TTC549 (cell line): ENCODE measurements around the gene CAMK2N2.
A peak's percentile ranks its signal among the peaks of the same experiment; 100 is the strongest.
"Not testable (repeated sequence)": the region's sequence is repeated elsewhere in the genome, so short reads cannot be mapped to it uniquely, and the experiment has no call there.

Source experiments
- FAIRE-seq: peaks from 2 replicates; lab custom pipeline; 2012; peaks lifted over from hg19 to GRCh38; lab: Jason Lieb, UNC

CAMK2N2 gene

DNA sequence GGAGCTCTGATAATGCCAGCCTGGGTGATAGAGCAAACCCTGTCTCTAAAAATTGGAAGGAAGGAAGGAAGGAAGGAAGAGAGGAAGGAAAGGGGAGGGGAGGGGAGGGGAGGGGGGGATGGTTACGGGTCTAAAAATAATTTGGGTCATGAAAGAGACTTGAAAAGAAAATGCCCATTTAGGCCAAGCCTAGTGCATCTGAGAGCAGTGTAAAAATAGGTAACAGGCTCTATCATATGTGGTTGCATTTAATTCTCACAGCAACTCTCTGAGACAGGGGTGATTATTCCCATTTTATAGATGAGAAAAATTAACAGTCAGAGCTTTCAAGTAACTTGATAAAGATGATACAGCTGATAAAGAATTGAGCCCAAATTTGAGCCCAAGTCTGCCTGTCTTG lies 10.9 kb upstream of the CAMK2N2 start:
- FAIRE-seq = no peak

DNA sequence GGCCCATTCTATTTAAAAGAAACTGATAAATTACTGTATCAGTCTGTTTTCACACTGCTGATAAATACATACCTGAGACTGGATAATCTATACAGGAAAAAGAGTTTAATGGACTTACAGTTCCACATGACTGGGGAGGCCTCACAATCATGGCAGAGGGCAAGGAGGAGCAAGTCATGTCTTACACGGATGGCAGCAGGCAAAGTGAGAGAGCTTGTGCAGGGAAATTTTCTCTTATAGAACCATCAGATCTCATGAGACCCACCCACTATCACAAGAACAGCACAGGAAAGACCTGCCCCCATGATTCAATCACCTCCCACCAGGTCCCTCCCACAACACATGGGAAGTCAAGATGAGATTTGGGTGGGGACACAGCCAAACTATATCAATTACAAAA lies 5.9 kb upstream of the CAMK2N2 start:
- not testable (repeated sequence) for FAIRE-seq

DNA sequence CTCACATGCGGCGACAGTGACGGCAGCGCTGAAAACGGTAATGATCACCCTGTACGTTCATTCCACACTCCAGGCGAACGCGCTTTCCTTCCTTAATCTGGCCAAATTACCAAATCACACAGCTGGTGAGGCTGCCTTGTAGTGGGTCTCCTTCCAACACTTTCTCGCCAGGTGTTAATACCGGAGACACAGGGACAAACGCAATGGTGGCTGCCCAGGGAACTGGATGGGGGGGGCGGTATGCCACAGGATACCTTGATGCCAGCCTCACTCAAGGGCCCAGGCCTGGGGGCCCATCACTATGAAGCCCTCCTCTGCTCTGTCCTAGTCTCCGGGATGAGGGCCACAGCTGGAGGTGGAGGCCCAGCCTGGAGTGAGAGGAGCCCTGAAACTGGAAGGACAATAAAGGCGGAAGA lies 1.4 kb upstream of the CAMK2N2 start:
- no peak for FAIRE-seq

DNA sequence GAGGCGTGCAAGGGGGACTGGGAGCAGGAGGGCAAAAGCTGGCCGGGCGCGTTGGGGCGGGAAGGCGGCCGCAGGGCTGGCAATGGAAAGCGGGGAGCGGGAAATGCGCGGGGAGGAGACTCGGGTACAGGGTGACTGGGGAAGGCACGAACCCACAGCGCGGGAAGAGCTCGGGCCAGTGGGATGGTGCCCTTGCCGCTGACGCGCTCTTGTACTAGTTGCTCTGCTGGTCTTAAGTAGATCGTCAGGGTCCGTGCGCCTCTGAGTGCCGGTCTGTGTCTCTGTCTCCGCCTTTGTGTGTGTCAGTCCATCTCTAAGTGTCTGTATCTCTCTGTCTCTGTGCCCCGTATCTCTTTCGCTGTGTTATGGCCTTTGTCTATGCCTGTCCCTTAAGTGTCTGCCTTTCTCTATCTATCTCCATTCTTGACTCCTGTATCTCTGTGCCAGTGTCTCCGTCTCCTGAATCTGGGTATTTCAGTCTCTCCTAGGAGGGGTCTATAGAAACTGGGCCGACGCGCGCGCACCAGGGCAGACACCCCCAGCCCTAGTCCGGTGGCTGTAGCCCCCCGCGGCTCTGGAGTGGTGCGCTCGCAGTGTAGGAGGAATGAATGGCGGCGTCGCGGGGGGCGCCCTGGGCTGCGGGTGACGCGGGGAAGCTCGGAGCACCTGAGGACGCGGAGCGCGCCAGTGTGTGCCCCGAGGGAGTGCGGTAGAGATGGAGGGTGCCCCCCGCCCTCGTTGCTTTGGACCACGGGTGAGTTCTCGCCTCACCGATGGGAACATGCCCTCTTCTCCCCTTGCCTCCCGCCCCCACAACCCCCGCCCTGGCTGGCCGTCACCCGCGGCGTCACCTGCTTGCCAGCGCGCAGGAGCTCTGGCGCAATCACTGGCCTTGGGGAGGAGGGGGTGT lies 756 bp upstream of the CAMK2N2 start:
- no peak for FAIRE-seq

DNA sequence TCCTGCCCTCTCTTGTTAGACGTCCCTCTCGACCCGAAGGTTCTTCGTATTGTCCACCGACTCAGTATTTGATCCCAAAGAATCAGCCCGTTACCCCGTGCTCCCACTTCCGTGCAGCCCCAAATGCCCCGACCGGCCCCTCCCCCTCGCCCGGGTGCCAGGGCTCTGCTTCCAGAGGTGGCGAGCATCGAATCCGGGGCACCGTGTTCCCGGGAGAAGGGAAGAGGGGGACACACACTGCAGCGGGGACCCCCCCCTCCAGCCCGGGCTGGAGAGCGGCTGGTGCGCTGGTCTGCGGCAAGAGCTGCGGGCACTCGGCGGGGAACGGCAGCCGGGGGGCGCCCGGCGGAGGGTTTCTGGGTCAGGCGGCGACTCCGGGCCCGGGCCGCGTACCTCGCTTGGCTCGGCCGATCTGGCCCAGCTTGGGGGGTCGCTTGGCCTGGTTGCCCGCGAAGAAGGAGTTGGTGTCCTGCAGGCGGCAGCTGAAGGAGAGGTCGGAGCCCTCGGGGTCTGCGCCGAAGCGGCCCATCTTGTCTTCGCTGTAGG lies 556 bp downstream of the CAMK2N2 start:
- FAIRE-seq = no peak

DNA sequence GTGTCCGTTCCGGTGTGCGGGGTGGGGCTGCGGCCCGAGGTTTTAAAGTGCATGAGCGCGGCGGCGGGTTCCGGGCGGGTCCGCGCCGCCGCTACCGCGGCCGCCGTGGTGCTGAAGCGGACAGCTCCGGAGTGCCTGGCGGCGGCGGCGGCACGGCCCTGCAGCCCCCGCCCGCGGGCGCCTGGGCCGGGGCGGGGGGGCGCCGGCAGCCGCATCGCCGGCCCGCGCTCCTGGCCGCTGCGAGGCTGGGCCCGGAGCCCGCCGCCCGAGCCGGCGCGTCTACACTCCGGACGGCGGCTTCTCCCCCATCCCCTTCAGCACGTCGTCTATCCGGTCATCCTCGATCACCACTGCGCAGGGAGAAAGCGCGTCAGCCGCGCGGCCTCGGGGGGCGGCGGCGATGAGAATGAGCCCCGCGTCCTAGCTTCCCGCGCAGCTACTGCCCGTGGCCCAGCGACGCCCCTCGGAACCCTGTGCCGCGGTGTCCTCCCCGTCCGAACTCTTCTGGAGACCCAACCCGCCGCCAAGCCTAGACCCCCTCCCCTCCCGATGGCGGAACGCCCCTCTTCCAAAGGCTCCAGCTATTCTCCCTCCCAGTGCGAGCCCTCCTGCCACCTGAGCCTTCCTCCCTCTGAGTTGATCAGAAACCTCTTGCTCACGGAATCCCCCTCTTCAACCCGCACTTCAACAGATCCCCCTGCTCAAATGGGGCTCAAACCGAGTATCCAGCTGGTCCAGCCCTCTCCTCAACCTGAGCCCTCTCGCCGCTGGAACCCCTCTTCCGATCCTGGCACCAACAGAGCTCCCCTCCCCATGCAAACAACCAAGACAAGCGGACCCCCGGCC lies 1.3 kb downstream of the CAMK2N2 start:
- FAIRE-seq = no peak

DNA sequence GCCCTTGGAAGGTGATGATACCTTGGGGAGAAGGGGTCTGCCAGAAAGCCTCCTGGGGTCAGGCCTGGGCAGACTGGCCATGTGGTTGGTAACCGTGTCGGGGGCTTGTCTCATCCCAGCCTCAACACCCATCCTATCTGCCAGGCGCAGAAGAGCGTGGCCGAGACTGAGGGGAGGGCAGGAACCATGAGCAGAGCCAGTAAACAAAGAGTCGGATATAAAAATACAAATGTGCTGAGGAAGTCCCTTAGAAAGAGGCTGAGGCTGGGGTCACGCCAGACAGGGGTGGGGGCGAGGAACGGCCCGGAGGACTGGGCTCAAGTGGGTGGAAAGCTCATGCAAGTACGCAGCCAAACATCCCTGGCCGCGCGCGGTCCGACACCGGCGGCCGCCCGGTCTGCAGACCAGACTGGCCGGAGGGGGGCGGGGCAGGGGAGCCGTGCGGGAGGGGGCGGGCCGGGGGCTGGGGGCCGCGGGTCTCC lies 1.9 kb downstream of the CAMK2N2 start:
- no peak for FAIRE-seq

DNA sequence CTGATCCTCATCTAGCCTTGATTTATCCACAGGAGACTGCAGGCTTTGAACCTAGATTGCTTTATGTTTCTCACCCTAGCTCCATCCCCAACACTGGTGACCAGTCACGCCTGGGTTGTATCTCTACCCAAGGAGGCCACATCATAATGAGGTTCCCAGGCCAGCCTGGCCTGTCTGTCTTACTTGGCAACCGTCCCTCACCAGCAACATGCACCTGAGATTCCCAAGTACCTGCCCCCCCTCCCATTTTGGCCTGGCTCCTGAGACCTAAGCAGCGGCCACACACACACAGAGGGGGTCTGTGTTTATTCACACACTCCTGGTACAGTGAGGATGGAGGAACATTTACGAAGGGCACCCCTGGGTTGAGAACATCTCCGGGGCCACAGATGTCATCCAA lies 2.4 kb downstream of the CAMK2N2 start:
- FAIRE-seq = no peak

DNA sequence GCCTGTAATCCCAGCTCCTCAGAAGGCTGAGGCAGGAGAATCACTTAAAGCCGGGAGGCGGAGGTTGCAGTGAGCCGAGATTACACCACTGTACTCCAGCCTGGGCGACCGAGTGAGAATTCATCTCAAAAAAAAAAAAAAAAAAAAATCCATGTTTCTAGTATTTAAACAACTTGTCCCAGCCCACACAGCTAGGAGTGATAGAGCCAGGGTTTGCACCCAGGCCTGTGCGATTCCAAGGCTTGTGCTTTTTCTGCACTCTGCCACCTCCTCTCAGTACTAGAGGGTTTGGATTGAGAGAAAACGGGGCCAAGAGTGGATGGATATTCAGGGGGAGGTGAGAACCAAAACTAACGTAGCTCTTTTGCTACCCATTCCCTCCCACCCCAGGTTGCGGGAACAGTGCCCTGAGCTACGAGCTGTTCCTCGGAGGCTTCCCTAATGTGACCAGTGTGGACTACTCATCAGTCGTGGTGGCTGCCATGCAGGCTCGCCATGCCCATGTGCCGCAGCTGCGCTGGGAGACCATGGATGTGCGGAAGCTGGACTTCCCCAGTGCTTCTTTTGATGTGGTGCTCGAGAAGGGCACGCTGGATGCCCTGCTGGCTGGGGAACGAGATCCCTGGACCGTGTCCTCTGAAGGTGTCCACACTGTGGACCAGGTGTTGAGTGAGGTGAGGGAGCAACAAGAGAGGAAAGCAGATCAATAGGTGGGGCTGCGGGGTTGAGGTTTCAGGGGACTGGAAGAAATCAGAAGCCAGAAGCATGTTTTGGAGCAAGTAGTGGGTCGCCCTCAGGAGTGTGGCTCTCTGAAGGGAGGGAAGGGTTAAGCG lies 4.1 kb downstream of the CAMK2N2 start:
- no peak for FAIRE-seq

DNA sequence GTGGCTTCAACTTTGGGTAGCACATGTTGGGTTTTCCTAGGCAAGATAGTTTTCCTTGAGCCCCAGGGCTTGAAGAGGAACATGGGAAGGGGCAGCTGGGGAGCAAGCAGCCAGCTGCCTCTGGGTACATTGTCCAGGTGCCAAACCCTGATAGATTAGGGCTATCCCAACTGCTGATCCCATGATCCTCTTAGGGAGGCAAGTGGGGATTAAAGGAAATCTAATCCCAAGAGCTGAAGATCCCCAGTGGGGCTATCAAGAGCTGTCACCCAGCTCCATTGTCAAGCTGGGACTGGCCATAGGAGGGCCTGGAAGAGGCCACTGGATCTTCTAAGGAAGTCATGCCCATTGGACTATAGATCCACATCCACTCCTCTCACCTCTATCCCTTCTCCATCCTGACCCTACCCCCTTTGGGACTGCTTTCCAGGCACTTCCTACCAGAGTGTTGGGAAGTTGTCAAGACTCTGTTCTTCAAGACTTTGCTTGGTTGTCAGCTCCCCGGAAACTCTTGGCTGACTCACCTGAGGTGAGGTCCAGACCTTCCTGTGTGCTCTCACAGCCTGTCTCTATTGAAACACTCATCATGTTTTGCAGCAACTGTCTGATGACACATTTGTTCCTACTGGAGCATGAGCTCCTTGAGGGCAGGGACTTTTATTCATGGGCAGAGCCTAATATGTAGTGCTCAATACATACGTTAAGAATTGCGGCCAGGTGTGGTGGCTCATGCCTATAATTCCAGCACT lies 5.9 kb downstream of the CAMK2N2 start:
- no peak for FAIRE-seq

DNA sequence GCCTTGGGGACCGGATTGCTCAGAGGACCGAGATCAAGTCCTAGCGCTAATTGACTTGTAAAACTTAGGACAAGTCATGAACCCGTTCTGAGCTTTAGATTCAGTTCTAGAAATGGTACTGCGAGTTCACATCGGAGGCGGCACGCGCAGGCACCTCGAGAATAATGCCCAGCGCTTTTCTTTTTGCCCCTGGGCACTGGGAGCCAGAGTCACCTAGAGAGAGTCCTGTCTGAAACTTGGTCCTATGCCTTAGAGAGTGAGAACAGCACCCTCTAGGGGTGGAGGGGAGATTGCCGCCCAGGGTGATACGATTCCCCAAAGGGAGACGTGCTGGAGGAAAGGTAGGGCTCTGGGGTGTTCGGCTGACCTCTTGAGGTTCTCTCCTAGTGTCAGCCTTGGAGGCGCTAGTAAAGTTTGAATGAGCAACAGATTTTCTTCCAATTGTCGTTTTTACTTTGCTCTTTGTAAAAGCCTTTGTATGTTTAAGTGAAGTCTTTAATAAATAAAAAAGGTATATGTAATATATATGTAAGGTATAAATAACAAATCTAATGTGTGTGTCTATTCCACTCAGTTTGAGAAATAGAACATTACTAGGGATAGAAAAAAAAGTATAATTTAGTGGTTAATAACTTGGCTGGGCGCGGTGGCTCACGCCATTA lies 11.1 kb downstream of the CAMK2N2 start:
- FAIRE-seq = no peak

DNA sequence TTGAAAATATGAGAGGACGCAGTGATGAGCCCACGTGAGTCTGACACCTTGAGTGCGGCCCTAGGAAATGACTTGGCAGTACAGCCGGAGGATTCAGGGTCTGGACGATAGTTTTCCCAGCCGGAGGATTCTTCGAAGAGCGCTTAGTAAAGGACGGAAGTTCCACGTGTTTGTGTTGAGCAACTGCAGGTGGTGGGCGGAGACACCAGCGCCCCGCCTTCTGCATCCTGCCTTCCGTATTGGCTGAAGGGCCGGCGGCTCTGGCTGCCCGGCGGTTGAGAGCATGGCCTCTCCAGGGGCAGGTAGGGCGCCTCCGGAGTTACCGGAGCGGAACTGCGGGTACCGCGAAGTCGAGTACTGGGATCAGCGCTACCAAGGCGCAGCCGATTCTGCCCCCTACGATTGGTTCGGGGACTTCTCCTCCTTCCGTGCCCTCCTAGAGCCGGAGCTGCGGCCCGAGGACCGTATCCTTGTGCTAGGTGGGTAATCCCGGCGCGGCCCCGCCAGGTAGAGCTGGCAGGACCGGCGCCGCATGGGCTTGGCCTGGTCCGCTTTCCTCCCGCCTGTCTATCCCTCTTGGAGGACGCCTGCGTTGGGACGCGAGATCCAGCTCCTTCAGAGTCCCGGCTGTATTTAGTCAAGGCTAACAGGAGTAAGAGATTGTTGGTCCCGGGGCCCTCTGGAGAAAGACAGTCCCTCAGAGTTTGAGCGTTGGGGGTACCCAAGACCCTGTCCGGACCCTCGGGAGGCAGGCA lies 11.8 kb downstream of the CAMK2N2 start, which contains the start of gene EEF1AKMT4:
Gene EEF1AKMT4 (plus strand): TSS at position 261 of the 755 bp plus-strand sequence. CDS start 23 bp downstream, at position 284.
- peak; percentile 58 for FAIRE-seq

DNA sequence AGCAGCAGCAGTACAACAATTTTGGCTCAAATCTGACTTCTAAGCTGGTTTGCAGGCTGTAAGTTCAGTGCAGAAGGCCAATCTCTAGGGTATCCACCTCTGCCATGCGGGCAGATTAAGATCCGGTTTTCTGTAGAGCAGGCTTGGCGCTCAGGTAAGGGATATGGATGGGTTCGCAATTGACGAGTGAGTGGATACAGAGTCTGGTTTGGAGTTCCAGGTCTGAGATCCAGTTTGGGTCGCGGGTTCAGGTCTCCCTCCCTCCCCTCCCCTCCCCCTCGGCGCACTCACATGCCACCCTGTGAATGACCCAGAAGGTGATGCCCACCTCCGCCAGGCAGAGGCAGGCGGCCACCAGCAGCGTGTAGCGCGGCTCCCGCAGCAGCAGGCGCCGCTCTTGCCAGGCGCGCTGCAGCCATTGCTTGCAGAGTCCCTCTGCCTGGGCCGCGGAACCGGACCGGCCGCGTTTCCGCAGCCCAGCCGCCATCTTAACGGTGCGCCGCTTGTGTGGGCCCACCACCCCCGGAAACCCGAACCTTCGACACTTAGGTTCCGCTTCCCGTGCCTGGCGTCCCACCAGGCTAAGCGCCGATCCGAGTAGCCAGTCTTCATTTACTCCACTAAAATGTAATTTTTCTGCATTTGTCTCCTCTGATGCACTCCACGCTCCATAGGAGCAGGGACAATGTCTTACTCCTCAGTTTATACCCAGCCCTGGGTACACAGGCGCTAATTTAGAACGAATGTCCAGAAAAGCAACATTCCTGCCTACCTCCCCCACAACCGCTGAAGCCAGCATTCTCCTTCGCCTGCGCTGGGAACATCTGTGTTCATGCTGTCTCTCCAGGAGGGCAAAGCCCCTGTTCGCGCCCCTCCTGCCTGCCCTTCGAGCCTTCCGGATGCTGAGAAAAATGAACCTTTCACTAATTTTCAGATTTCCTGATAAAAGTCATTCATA lies 12.6 kb downstream of the CAMK2N2 start, which contains the start of gene ALG3:
Gene ALG3 (minus strand): TSS at position 509 of the 958 bp plus-strand sequence. CDS start 22 bp downstream, at position 487.
- no peak for FAIRE-seq

DNA sequence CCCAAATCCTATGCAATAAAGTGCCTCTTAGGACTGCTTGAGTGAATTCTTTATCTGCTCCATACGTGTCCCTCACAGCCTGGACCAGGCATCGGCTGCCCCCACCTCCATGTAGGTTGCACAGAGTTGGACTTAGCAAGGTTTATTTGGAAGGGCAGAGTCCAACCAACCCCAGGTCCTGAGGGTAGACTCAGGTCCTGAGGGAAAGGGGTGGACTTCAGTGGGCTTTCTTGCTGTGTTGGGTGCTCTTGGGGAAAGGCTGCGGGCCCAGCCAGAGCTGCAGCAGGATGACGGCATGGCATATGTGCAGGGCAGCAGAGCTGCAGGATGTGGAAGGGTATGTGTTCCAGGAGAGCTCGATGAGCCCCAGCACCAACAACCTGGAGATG lies 19.1 kb downstream of the CAMK2N2 start:
- FAIRE-seq = no peak

DNA sequence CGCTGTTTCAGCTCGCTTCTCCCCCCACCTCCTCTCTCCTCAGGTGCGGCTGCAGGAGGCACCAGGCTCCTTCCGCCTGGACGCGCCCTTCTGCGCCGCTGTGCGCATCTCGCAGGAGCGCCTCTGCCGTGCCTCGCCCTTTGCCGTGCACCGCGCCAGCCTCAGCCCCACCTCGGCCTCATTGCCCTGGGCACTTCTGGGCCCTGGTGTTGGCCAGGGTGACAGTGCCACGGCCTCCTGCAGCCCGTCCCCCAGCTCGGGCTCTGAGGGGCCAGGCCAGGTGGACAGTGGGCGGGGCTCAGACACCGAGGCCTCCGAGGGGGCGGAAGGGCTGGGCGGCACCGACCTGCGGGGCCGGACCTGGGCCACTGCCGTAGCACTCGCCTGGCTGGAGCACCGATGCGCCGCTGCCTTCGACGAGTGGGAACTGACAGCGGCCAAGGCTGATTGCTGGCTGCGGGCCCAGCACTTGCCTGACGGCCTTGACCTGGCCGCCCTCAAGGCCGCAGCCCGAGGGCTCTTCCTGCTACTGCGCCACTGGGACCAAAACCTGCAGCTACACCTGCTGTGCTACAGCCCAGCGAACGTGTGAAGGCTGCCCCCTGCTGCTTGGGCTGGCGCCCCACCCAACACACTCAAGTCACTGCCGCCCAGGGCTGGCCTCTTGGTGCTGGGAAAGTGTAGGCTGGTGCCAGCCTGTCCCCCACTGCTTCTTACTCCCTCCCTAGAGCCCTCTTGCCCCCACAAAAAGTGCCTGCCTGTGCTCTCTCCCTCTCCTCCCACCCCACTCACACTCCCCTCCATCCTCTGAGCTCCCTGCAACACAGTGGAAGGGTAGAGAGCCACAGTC lies 19.7 kb downstream of the CAMK2N2 start:
- FAIRE-seq = no peak

DNA sequence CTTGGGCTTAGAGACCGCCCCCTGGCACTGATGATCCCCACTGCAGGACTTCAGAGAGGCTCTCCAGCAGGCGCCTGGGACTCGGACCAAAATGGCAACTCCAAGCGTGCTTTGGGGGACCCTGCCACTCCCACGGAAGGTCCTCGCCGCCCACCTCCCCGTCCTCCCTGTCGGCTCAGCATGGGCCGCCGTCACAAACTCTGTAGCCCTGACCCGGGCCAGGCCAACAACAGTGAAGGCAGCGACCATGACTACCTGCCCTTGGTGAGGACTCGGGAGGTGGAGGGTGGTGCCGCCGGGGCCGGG lies 20.3 kb downstream of the CAMK2N2 start:
- FAIRE-seq = no peak

DNA sequence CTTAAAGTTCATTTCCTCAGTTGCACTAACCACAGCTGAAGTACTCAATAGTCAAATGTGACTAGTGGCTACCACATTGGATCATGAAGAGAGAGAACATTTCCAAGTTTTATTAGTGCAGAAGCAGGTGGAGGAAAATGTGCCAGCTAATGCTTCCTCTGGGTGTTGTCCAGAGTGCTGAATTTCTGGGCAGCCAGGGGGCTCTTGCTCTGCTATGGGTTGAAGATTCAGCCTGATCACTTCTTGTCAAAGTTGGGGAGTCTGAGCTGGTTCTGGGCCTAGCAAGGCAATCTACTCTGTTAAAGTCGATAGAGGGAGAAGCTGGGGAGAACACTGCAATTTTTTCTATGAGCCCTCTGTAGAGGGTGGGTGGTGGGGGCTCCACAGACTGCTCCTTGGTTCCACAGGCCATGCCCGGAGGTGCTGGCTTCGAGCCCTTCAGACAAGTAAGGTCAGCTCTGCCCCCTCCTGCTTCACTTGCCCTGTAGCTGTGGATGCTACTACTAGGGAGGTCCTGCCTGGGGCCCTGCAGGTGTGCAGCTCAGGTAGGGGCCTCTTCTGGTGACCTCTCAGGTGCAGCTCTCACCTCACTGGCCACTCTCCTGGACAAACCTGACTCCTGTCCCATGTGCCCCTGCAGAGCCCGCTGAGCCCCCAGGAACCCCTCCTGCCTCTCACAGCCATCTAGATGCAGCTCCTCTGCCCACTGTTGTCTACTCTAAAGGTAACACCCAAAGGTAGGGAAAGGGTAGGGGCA lies 20.8 kb downstream of the CAMK2N2 start:
- FAIRE-seq = no peak
